Fibroblast of pulmonary artery (primary cell): ENCODE results near the gene MATN3.

Source experiments
- DNase-seq: peaks from one replicate; pipeline ENCODE4 v3.0.0-alpha.2; 2010; ENCODE audit warnings: low read depth
- H3K4me3 ChIP-seq: replicated peaks from 2 replicates; pipeline ENCODE4 v1.5.1; 2011; ENCODE audit warnings: low read depth, mild to moderate bottlenecking, control low read depth, low read length, moderate library complexity
- CTCF ChIP-seq: IDR thresholded peaks from 2 replicates; pipeline ENCODE4 v1.5.1; 2011; ENCODE audit warnings: mild to moderate bottlenecking, control low read depth, low read length, inconsistent platforms; ENCODE audit errors: missing control alignments

Gene MATN3

GRCh38 chr2:20005067-20005627 is 7.3 kb downstream of the MATN3 start:
- no peak overlapping the region for H3K4me3 ChIP-seq
- TF ChIP-seq CTCF = no peak
- DNase-seq = no peak

GRCh38 chr2:20001361-20001863 is 11.1 kb downstream of the MATN3 start:
- no peak overlapping the region for H3K4me3 ChIP-seq
- TF ChIP-seq CTCF = no peak
- no peak for DNase-seq

- no peak for TF ChIP-seq CTCF
- no peak for DNase-seq
- no peak overlapping the region for H3K4me3 ChIP-seq
Observed at GRCh38 chr2:19993731-19994130, 18.7 kb downstream of the MATN3 start.

GRCh38 chr2:19991895-19992294 is 20.6 kb downstream of the MATN3 start:
- no peak for TF ChIP-seq CTCF
- DNase-seq = no peak
- H3K4me3 ChIP-seq = no peak overlapping the region

- DNase-seq = no peak
- peak overlapping the region; percentile 97 for H3K4me3 ChIP-seq
- TF ChIP-seq CTCF = no peak
Observed at GRCh38 chr2:19990416-19990728, 22.1 kb downstream of the MATN3 start.

GRCh38 chr2:19989667-19990415 is 22.6 kb downstream of the MATN3 start, which contains the start of gene WDR35:
Gene WDR35, minus strand, starts transcription at chr2:19990105. Its CDS starts 90 bp downstream, at chr2:19990015.
- no peak for TF ChIP-seq CTCF
- DNase-seq = peak; percentile 87
- peak within 1 kb of the TSS; percentile 97 for H3K4me3 ChIP-seq

GRCh38 chr2:19989342-19989666 is 23.2 kb downstream of the MATN3 start:
- peak overlapping the region; percentile 97 for H3K4me3 ChIP-seq
- DNase-seq = no peak
- no peak for TF ChIP-seq CTCF
